ELR (cell line): Measurements from ENCODE around the gene XBP1.
"Not testable (repeated sequence)": the region's sequence is repeated elsewhere in the genome, so short reads cannot be mapped to it uniquely, and the experiment has no call there.

Experiments used
- DNase-seq: peaks from one replicate; pipeline ENCODE4 v3.0.0-alpha.2; 2015; ENCODE audit warnings: low read depth

Gene XBP1

GRCh38 chr22:28792491-28793383 is 7.6 kb downstream of the XBP1 start:
- no peak for DNase-seq

GRCh38 chr22:28791841-28792490 is 8.4 kb downstream of the XBP1 start:
- no peak for DNase-seq

GRCh38 chr22:28791124-28791523 is 9.2 kb downstream of the XBP1 start:
- DNase-seq: no peak

GRCh38 chr22:28788601-28789000 is 11.8 kb downstream of the XBP1 start:
- DNase-seq: no peak

- no peak for DNase-seq
These were observed 16.3 kb downstream of the XBP1 start for GRCh38 chr22:28783786-28784671.

- no peak for DNase-seq
These were observed 20.1 kb downstream of the XBP1 start for GRCh38 chr22:28780296-28780695.

- DNase-seq: no peak
These were observed 20.5 kb downstream of the XBP1 start for GRCh38 chr22:28779833-28780232.

- DNase-seq: no peak
These were observed 26.0 kb downstream of the XBP1 start for GRCh38 chr22:28774378-28774777.

GRCh38 chr22:28773461-28773867 is 26.9 kb downstream of the XBP1 start:
- no peak for DNase-seq

- DNase-seq: peak; percentile 97
These were observed 27.5 kb downstream of the XBP1 start, which contains the start of gene CCDC117 for GRCh38 chr22:28772633-28773460. CCDC117 (plus strand) TSS chr22:28772695; CDS start chr22:28772850, 155 bp downstream.

GRCh38 chr22:28771195-28771791 is 29.1 kb downstream of the XBP1 start:
- no peak for DNase-seq

- no peak for DNase-seq
These were observed 30.8 kb downstream of the XBP1 start for GRCh38 chr22:28769394-28770085.

GRCh38 chr22:28768701-28769393 is 31.5 kb downstream of the XBP1 start:
- no peak for DNase-seq

GRCh38 chr22:28766628-28767027 is 33.7 kb downstream of the XBP1 start:
- DNase-seq: no peak

- DNase-seq: not testable (repeated sequence)
These were observed 38.4 kb downstream of the XBP1 start for GRCh38 chr22:28762000-28762399.

GRCh38 chr22:28761449-28761755 is 39.0 kb downstream of the XBP1 start:
- no peak for DNase-seq

GRCh38 chr22:28759861-28760560 is 40.4 kb downstream of the XBP1 start:
- DNase-seq: no peak

GRCh38 chr22:28754512-28754911 is 45.9 kb downstream of the XBP1 start:
- not testable (repeated sequence) for DNase-seq

- DNase-seq: peak; percentile 61
These were observed 49.9 kb downstream of the XBP1 start for GRCh38 chr22:28750471-28750881.
